Type B pancreatic cell (in vitro differentiated cells): ENCODE data around the gene ADH7. TPM values are rescaled to one million over a fixed set of nuclear protein-coding genes. Genes with fewer than 3 reads are reported as not detected.
A peak's percentile ranks its signal among the peaks of the same experiment; 100 is the strongest.
"Not testable (repeated sequence)": the region's sequence is repeated elsewhere in the genome, so short reads cannot be mapped to it uniquely, and the experiment has no call there.

Source experiments
- DNase-seq: peaks from one replicate; pipeline ENCODE4 v3.0.0; 2021; ENCODE audit warnings: mixed read lengths; ENCODE audit not compliant: unreplicated experiment; ENCODE audit errors: extremely low spot score
- H3K27ac Mint-ChIP-seq: 2 replicates; pipeline ENCODE4 v1.8.0; 2021; ENCODE audit warnings: mild to moderate bottlenecking, mixed read lengths
- H3K27me3 Mint-ChIP-seq: 2 replicates; pipeline ENCODE4 v1.8.0; 2021; ENCODE audit warnings: mixed read lengths
- H3K36me3 Mint-ChIP-seq: 2 replicates; pipeline ENCODE4 v1.8.0; 2021; ENCODE audit warnings: mixed read lengths
- H3K4me1 Mint-ChIP-seq: one replicate; pipeline ENCODE4 v1.8.0; 2021; ENCODE audit warnings: mixed read lengths; ENCODE audit not compliant: unreplicated experiment
- H3K4me3 Mint-ChIP-seq: 2 replicates; pipeline ENCODE4 v1.8.0; 2021; ENCODE audit warnings: mild to moderate bottlenecking, mixed read lengths
- H3K9me3 Mint-ChIP-seq: 2 replicates; pipeline ENCODE4 v1.8.0; 2021; ENCODE audit warnings: mixed read lengths
- CTCF ChIP-seq: fragments of 200-600 bp; sonication (generic); conservative IDR thresholded peaks from 2 replicates; pipeline ENCODE4 v1.5.0; 2021; ENCODE audit warnings: antibody characterized with exemption, mild to moderate bottlenecking
- total RNA-seq: library from RNA; stranded (reverse); gene quantifications from 2 replicates; pipeline ENCODE4 v1.2.1, GENCODE V29; 2021; ENCODE audit warnings: low replicate concordance

ADH7 gene
- total RNA-seq, 1 donor from 2014 or later: 0.17 TPM

GRCh38 chr4:99377341-99377740 lies 57.8 kb downstream of the ADH7 start:
- not testable (repeated sequence) for H3K36me3 Mint-ChIP-seq, H3K4me1 Mint-ChIP-seq, DNase-seq, H3K27me3 Mint-ChIP-seq, H3K4me3 Mint-ChIP-seq, H3K27ac Mint-ChIP-seq
- peaks cover 10% of the 10 kb centered on the region for H3K9me3 Mint-ChIP-seq
- peak; percentile 62 for TF ChIP-seq CTCF

GRCh38 chr4:99372464-99372863 lies 62.7 kb downstream of the ADH7 start:
- DNase-seq, H3K9me3 Mint-ChIP-seq, H3K4me1 Mint-ChIP-seq, H3K4me3 Mint-ChIP-seq, H3K36me3 Mint-ChIP-seq, H3K27me3 Mint-ChIP-seq, H3K27ac Mint-ChIP-seq: not testable (repeated sequence)

GRCh38 chr4:99367817-99368216 lies 67.3 kb downstream of the ADH7 start:
- H3K4me1 Mint-ChIP-seq, H3K4me3 Mint-ChIP-seq, H3K27ac Mint-ChIP-seq, H3K9me3 Mint-ChIP-seq, H3K27me3 Mint-ChIP-seq, H3K36me3 Mint-ChIP-seq, DNase-seq: not testable (repeated sequence)

GRCh38 chr4:99366491-99366890 lies 68.7 kb downstream of the ADH7 start:
- H3K9me3 Mint-ChIP-seq: peaks cover 9% of the 10 kb centered on the region
- no peak overlapping the region for H3K4me3 Mint-ChIP-seq
- no peak for DNase-seq
- TF ChIP-seq CTCF: no peak
- no peak overlapping the region for H3K27ac Mint-ChIP-seq
- H3K27me3 Mint-ChIP-seq: no peaks in the 10 kb centered on the region
- peaks cover 3% of the 10 kb centered on the region for H3K36me3 Mint-ChIP-seq
- H3K4me1 Mint-ChIP-seq: no peaks in the 10 kb centered on the region

GRCh38 chr4:99362768-99363167 lies 72.4 kb downstream of the ADH7 start:
- peaks cover 3% of the 10 kb centered on the region for H3K36me3 Mint-ChIP-seq
- no peaks in the 10 kb centered on the region for H3K27me3 Mint-ChIP-seq
- H3K4me3 Mint-ChIP-seq: no peak overlapping the region
- no peaks in the 10 kb centered on the region for H3K4me1 Mint-ChIP-seq
- no peak for TF ChIP-seq CTCF
- DNase-seq: no peak
- peaks cover 9% of the 10 kb centered on the region for H3K9me3 Mint-ChIP-seq
- H3K27ac Mint-ChIP-seq: no peak overlapping the region

Other genes starting within 250 kb of the ADH7 start
- 5.2 and 9.8 TPM in 2 replicates for gene ADH6, start 216.1 kb downstream of the ADH7 start, total RNA-seq
- gene ADH1A, start 144.4 kb downstream of the ADH7 start, total RNA-seq: 6.4 and 22.1 TPM in 2 replicates
- gene ADH1B, start 113.9 kb downstream of the ADH7 start, total RNA-seq: 2.2 and 6.1 TPM in 2 replicates
- 9.9 and 21.8 TPM in 2 replicates for gene ADH1C, start 82.6 kb downstream of the ADH7 start, total RNA-seq
- gene C4orf17, start 75.7 kb upstream of the ADH7 start, total RNA-seq: not detected in 2 replicates
- 7.4 and 10.1 TPM in 2 replicates for gene TRMT10A, start 128.7 kb upstream of the ADH7 start, total RNA-seq
- gene MTTP, start 139.5 kb upstream of the ADH7 start, total RNA-seq: 16.0 and 54.4 TPM in 2 replicates
- gene C4orf54, start 222.5 kb upstream of the ADH7 start, total RNA-seq: 0.05 TPM in 1 of 2 replicates, not detected in the other